SK-N-SH treated with all-trans-retinoic acid at 6 μM for 48 hours (cell line): Measurements from ENCODE around the gene DYRK2.

Experiments used
- ATAC-seq: fragments of 200-7000 bp; cut with Tn5 transposase; 3 replicates; pipeline ENCODE4 v1.9.1; 2020; ENCODE audit warnings: mild to moderate bottlenecking, moderate library complexity
- ARNTL ChIP-seq: fragments of 450-650 bp; formaldehyde crosslinking; IDR thresholded peaks from 2 replicates; pipeline ENCODE4 v1.5.0; 2020; ENCODE audit warnings: low read depth, mild to moderate bottlenecking, moderate library complexity, borderline replicate concordance
- BACH2 ChIP-seq: fragments of 250-450 bp; sonication (Bioruptor Pico); IDR thresholded peaks from 2 replicates; pipeline ENCODE4 v1.9.0; 2021; ENCODE audit warnings: mild to moderate bottlenecking, borderline replicate concordance
- CREB5 ChIP-seq: fragments of 250-450 bp; sonication (Bioruptor Pico); IDR thresholded peaks from 2 replicates; pipeline ENCODE4 v1.5.1; 2020; ENCODE audit warnings: low read depth, mild to moderate bottlenecking, moderate library complexity
- CSDC2 ChIP-seq: fragments of 250-450 bp; sonication (Bioruptor Pico); IDR thresholded peaks from 2 replicates; pipeline ENCODE4 v1.5.0; 2020; ENCODE audit warnings: mild to moderate bottlenecking, moderate library complexity
- ESRRG ChIP-seq: fragments of 250-450 bp; sonication (Bioruptor Pico); IDR thresholded peaks from 2 replicates; pipeline ENCODE4 v1.6.1; 2021; ENCODE audit warnings: mild to moderate bottlenecking
- GLIS3 ChIP-seq: fragments of 250-450 bp; sonication (Bioruptor Pico); IDR thresholded peaks from 2 replicates; pipeline ENCODE4 v1.5.0; 2020; ENCODE audit warnings: mild to moderate bottlenecking, moderate library complexity
- PPARA ChIP-seq: fragments of 250-450 bp; sonication (Bioruptor Pico); IDR thresholded peaks from 2 replicates; pipeline ENCODE4 v1.5.0; 2020; ENCODE audit warnings: mild to moderate bottlenecking, borderline replicate concordance
- RARB ChIP-seq: fragments of 250-450 bp; sonication (Bioruptor Pico); IDR thresholded peaks from 2 replicates; pipeline ENCODE4 v1.8.0; 2021; ENCODE audit warnings: mild to moderate bottlenecking, moderate library complexity
- SNAI2 ChIP-seq: fragments of 250-450 bp; sonication (Bioruptor Pico); IDR thresholded peaks from 2 replicates; pipeline ENCODE4 v1.5.0; 2020; ENCODE audit warnings: mild to moderate bottlenecking, moderate library complexity
- TOX ChIP-seq: fragments of 250-450 bp; sonication (Bioruptor Pico); IDR thresholded peaks from 2 replicates; pipeline ENCODE4 v1.8.0; 2021; ENCODE audit warnings: mild to moderate bottlenecking, moderate library complexity, borderline replicate concordance
- ZC3H10 ChIP-seq: fragments of 250-450 bp; sonication (Bioruptor Pico); IDR thresholded peaks from 2 replicates; pipeline ENCODE4 v1.5.1; 2021; ENCODE audit warnings: mild to moderate bottlenecking, moderate library complexity
- ZFP3 ChIP-seq: fragments of 250-450 bp; sonication (Bioruptor Pico); IDR thresholded peaks from 2 replicates; pipeline ENCODE4 v1.5.0; 2020; ENCODE audit warnings: mild to moderate bottlenecking, moderate library complexity
- ZFP30 ChIP-seq: fragments of 450-650 bp; formaldehyde crosslinking; IDR thresholded peaks from 2 replicates; pipeline ENCODE4 v1.5.0; 2022; ENCODE audit warnings: mild to moderate bottlenecking, moderate library complexity
- ZNF565 ChIP-seq: fragments of 450-650 bp; formaldehyde crosslinking; conservative IDR thresholded peaks from 2 replicates; pipeline ENCODE4 v1.5.0; 2020; ENCODE audit warnings: low read depth, mild to moderate bottlenecking, moderate library complexity
- ZNF70 ChIP-seq: fragments of 450-650 bp; formaldehyde crosslinking; IDR thresholded peaks from 2 replicates; pipeline ENCODE4 v1.5.0; 2020; ENCODE audit warnings: mild to moderate bottlenecking, moderate library complexity
- ZNF8 ChIP-seq: fragments of 450-650 bp; formaldehyde crosslinking; IDR thresholded peaks from 2 replicates; pipeline ENCODE4 v1.5.0; 2020; ENCODE audit warnings: mild to moderate bottlenecking, moderate library complexity
- TF ChIP-seq, protein P1 (sequence below): fragments of 250-450 bp; sonication (Bioruptor Pico); IDR thresholded peaks from 2 replicates; pipeline ENCODE4 v1.8.0; 2021; ENCODE audit warnings: low read depth, mild to moderate bottlenecking, moderate library complexity, borderline replicate concordance
- TF ChIP-seq, protein P2 (sequence below): fragments of 250-450 bp; sonication (Bioruptor Pico); IDR thresholded peaks from 2 replicates; pipeline ENCODE4 v1.5.1; 2021; ENCODE audit warnings: mild to moderate bottlenecking, moderate library complexity
- TF ChIP-seq, protein P3 (sequence below): fragments of 250-450 bp; sonication (Bioruptor Pico); IDR thresholded peaks from 2 replicates; pipeline ENCODE4 v1.5.0; 2020; ENCODE audit warnings: mild to moderate bottlenecking, moderate library complexity

The DYRK2 gene

DNA sequence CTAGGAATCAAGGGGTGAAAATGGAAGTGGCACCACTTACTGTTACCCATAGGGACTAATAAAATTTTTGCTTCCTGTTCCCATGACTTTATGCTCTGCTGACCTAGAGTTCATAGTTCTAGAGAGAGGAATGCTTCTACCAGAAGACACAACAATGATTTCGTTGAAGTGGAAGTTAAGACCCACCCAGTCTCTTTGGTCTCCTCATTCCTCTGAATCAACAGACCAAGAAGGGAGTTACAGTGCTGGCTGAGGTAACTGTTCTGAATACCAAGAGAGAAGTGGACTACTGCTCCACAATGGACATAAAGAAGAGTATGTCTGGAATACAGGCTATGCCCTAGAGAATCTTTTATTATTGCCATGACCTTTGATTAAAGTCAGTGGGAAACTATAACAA lies 23.5 kb upstream of the DYRK2 start:
- ATAC-seq = no peak
- TF ChIP-seq ZNF8 = no peak
- TF ChIP-seq, protein P1, sequence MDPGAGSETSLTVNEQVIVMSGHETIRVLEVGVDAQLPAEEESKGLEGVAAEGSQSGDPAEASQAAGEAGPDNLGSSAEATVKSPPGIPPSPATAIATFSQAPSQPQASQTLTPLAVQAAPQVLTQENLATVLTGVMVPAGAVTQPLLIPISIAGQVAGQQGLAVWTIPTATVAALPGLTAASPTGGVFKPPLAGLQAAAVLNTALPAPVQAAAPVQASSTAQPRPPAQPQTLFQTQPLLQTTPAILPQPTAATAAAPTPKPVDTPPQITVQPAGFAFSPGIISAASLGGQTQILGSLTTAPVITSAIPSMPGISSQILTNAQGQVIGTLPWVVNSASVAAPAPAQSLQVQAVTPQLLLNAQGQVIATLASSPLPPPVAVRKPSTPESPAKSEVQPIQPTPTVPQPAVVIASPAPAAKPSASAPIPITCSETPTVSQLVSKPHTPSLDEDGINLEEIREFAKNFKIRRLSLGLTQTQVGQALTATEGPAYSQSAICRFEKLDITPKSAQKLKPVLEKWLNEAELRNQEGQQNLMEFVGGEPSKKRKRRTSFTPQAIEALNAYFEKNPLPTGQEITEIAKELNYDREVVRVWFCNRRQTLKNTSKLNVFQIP (CRISPR knock-in tag) = no peak
- no peak for TF ChIP-seq ARNTL (CRISPR knock-in tag)
- no peak for TF ChIP-seq CSDC2
- no peak for TF ChIP-seq ZNF70 (CRISPR knock-in tag)
- no peak for TF ChIP-seq TOX
- TF ChIP-seq CREB5 (CRISPR knock-in tag) = no peak
- TF ChIP-seq, protein P2, sequence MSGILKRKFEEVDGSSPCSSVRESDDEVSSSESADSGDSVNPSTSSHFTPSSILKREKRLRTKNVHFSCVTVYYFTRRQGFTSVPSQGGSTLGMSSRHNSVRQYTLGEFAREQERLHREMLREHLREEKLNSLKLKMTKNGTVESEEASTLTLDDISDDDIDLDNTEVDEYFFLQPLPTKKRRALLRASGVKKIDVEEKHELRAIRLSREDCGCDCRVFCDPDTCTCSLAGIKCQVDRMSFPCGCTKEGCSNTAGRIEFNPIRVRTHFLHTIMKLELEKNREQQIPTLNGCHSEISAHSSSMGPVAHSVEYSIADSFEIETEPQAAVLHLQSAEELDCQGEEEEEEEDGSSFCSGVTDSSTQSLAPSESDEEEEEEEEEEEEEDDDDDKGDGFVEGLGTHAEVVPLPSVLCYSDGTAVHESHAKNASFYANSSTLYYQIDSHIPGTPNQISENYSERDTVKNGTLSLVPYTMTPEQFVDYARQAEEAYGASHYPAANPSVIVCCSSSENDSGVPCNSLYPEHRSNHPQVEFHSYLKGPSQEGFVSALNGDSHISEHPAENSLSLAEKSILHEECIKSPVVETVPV (CRISPR knock-in tag) = no peak
- TF ChIP-seq RARB = no peak
- no peak for TF ChIP-seq ESRRG
- no peak for TF ChIP-seq PPARA (CRISPR knock-in tag)
- TF ChIP-seq ZC3H10 (CRISPR knock-in tag) = no peak
- TF ChIP-seq, protein P3, sequence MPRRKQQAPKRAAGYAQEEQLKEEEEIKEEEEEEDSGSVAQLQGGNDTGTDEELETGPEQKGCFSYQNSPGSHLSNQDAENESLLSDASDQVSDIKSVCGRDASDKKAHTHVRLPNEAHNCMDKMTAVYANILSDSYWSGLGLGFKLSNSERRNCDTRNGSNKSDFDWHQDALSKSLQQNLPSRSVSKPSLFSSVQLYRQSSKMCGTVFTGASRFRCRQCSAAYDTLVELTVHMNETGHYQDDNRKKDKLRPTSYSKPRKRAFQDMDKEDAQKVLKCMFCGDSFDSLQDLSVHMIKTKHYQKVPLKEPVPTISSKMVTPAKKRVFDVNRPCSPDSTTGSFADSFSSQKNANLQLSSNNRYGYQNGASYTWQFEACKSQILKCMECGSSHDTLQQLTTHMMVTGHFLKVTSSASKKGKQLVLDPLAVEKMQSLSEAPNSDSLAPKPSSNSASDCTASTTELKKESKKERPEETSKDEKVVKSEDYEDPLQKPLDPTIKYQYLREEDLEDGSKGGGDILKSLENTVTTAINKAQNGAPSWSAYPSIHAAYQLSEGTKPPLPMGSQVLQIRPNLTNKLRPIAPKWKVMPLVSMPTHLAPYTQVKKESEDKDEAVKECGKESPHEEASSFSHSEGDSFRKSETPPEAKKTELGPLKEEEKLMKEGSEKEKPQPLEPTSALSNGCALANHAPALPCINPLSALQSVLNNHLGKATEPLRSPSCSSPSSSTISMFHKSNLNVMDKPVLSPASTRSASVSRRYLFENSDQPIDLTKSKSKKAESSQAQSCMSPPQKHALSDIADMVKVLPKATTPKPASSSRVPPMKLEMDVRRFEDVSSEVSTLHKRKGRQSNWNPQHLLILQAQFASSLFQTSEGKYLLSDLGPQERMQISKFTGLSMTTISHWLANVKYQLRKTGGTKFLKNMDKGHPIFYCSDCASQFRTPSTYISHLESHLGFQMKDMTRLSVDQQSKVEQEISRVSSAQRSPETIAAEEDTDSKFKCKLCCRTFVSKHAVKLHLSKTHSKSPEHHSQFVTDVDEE (CRISPR knock-in tag) = no peak

DNA sequence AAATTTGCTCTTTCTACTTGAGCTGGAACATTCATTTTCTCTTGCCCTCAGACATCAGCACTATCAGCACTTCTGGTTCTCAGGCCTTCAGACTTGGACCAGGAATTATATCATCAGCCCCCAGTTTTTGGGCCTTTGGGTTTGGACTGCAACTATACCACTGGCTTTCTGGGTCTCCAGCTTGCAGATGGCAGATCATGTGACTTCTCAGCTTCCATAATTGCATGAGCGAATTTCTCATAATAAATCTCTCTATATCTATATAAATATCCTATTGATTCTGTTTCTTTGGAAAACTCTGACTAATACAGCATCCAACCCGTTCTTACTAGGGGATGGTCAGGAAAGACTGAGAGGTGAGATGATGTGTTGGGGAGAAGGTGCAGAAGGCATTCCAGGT lies 22.4 kb upstream of the DYRK2 start:
- ATAC-seq = no peak
- TF ChIP-seq ZC3H10 (CRISPR knock-in tag) (no peak), BACH2 (CRISPR knock-in tag) (no peak), ESRRG (no peak), TOX (no peak), GLIS3 (CRISPR knock-in tag) (no peak), PPARA (CRISPR knock-in tag) (no peak), ZFP30 (CRISPR knock-in tag) (no peak), ARNTL (CRISPR knock-in tag) (no peak), ZFP3 (no peak), SNAI2 (no peak)
- TF ChIP-seq, protein P2 (CRISPR knock-in tag) = no peak
- TF ChIP-seq, protein P1 (CRISPR knock-in tag) = no peak

DNA sequence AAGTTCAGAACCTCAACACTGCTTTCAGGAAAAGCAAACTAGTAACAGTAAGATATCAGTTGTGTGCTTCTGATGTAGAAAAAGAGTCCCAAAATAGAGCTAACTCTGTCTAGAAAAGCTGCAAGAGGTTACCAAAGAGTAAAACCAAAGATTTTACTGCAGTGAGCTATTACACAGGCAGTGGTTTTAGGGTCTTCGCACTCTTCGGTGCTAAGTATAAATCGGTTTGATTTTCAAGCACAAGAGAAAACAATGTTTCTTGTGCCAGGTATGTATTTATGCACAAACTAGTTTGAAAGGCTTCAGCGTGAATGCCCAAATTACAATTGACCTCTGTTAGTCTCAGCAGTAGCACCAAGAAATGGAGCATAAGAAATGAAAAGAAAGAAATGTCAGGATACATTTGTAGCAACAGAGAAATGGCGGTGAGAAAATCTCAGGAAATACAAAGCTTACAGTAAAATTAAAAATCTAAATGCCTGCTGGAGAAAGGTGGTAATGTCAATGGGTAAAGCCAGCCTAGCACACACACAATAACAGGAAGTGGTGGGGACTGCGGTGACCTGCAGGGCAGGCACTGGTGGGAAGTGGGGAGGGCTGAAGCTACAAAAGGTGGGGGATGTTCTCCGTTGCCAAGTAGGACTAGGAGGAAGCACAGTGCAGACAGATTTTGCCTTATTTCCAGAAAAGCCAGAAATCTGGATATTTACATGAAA lies 18.0 kb upstream of the DYRK2 start:
- TF ChIP-seq, protein P2 (CRISPR knock-in tag) = no peak
- TF ChIP-seq ARNTL (CRISPR knock-in tag) = no peak
- TF ChIP-seq, protein P3 (CRISPR knock-in tag) = no peak
- TF ChIP-seq ZNF565 (CRISPR knock-in tag) = no peak
- no peak for TF ChIP-seq RARB

More for the DNA sequence above, 18.0 kb upstream of the DYRK2 start:
- ATAC-seq = 0 out of 3 replicates have a peak, but pooled peaks have one; percentile 24
